AG09309 (cell line): ENCODE results near the gene OR51B4.
"Not testable (repeated sequence)": the region's sequence is repeated elsewhere in the genome, so short reads cannot be mapped to it uniquely, and the experiment has no call there.

Experiments
- DNase-seq: peaks from one replicate; pipeline ENCODE4 v3.0.0-alpha.2; 2010; ENCODE audit warnings: low read depth
- H3K4me3 ChIP-seq: 2 replicates; pipeline ENCODE4 v1.5.1; 2011; ENCODE audit warnings: mild to moderate bottlenecking, low read depth, low read length, moderate library complexity; ENCODE audit not compliant: control insufficient read depth
- CTCF ChIP-seq: IDR thresholded peaks from 2 replicates; pipeline ENCODE4 v1.5.1; 2011; ENCODE audit warnings: mild to moderate bottlenecking, low read depth, low read length, inconsistent platforms; ENCODE audit not compliant: insufficient read depth, control insufficient read depth; ENCODE audit errors: missing control alignments

OR51B4 gene

DNA sequence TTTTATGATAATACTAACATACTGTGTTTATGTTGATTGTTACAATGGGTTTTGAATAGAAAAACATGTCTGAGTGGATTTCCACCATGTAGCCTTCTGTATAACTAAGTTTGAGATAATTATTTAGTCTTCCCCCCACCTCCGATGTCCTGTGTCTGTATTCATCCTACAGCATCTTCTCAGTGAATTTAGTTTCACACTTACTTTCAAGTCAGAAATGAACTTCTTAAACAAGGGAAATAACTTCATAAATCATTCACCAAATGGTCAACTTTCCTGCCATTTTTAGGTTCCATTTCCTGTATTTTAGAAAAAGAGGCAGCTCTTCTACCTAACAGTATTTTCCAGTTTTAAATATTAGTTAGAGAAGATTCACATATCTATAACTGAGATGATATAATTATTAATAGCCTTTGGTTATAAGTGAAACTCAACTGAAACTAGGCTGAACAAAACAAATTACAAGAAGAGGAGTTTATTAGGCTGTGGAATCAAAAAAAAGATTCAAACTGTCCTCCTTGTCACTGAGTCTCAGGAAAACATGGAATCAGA is 38.1 kb upstream of the OR51B4 start:
- no peak for TF ChIP-seq CTCF
- H3K4me3 ChIP-seq = no peak overlapping the region
- DNase-seq = no peak

- H3K4me3 ChIP-seq, DNase-seq: not testable (repeated sequence)
Observed at GRCh38 chr11:5337253-5337652, 35.5 kb upstream of the OR51B4 start.

DNA sequence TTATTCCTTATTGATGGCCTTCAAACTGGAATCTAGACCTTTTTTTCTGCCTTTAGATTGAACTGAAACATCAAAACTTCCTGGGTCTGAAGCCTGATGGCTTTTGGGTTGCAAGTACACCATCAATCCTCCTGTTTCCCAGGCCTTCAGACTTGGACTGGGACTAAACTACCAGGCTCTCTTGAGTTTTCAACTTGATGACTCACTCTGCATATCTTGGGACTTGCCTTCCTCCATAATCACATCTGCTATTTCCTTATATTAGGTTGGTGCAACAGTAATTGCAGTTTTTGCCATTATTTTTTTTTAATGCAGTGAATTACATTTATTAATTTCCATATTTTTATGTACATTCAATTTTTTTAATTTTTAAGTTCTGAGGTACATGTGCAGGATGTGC is 34.6 kb upstream of the OR51B4 start:
- no peak for DNase-seq
- TF ChIP-seq CTCF = no peak
- H3K4me3 ChIP-seq = no peak overlapping the region

GRCh38 chr11:5335170-5335569 is 33.4 kb upstream of the OR51B4 start:
- H3K4me3 ChIP-seq = no peak overlapping the region
- no peak for TF ChIP-seq CTCF
- DNase-seq = no peak

GRCh38 chr11:5324197-5324596 is 22.5 kb upstream of the OR51B4 start, which contains the start of gene OR51B2:
TSS of gene OR51B2 (minus strand) at chr11:5324297. CDS start at chr11:5324297, 0 bp downstream.
- TF ChIP-seq CTCF = no peak
- no peak for DNase-seq
- no peak within 1 kb of the TSS for H3K4me3 ChIP-seq

- peak; percentile 13 for TF ChIP-seq CTCF
- DNase-seq = no peak
- H3K4me3 ChIP-seq = no peak overlapping the region
Observed at GRCh38 chr11:5317292-5317691, 15.5 kb upstream of the OR51B4 start.

GRCh38 chr11:5313326-5314023 is 11.7 kb upstream of the OR51B4 start:
- not testable (repeated sequence) for DNase-seq, H3K4me3 ChIP-seq

DNA sequence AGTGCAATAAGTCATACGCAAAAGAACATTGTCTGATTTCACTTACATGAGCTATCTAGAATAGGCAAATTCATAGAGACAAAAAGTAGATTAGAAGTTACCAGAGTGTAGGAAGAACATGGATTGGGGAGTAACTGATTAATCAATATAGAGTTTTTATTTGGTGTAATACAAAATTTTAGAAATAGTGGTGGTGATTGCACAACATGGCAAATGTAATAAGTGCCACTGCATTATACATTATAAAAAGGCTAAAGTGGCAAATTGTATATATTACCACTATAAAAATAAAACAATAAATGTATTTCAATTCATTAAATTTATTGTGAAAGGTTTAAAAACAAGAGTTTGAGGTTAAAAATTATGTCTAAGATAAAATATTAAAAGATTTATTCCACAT is 8.7 kb upstream of the OR51B4 start:
- no peak overlapping the region for H3K4me3 ChIP-seq
- no peak for TF ChIP-seq CTCF
- no peak for DNase-seq
